HEK293 (cell line): ENCODE data around the gene NBDY.

Experiments
- CTCF ChIA-PET: fragments of 350-600 bp; formaldehyde crosslinking; extraction: SDS; loops from one replicate; lab custom pipeline; 2021; ENCODE audit warnings: antibody characterized with exemption; lab: Yijun Ruan, JAX
- POLR2A ChIA-PET: fragments of 300-600 bp; formaldehyde crosslinking; extraction: SDS; loops from one replicate; lab custom pipeline; 2020; ENCODE audit warnings: antibody characterized with exemption, inconsistent platforms; lab: Yijun Ruan, JAX
- H3K27ac ChIP-seq: fragments of 200-500 bp; sonication (Bioruptor generic); 2 replicates; pipeline ENCODE4 v1.5.1; 2014; ENCODE audit warnings: low read depth, low read length, control low read depth, inconsistent platforms; ENCODE audit errors: extremely low read depth
- H3K36me3 ChIP-seq, 2 experiments: fragments of 200-500 bp in 1 of 2; sonication (Bioruptor generic) in 1 of 2; 1 replicate in 1 of 2; 2 replicates in 1 of 2; pipeline ENCODE4 v1.5.1; 2014 to 2017; ENCODE audit warnings: inconsistent platforms in 2 of 2, low read length in 2 of 2; ENCODE audit not compliant: control insufficient read depth in 2 of 2, insufficient read depth in 1 of 2
- H3K4me1 ChIP-seq: fragments of 200-500 bp; sonication (Bioruptor generic); 2 replicates; pipeline ENCODE4 v1.5.1; 2014; ENCODE audit warnings: mild to moderate bottlenecking, low read length, inconsistent platforms; ENCODE audit not compliant: control insufficient read depth, insufficient read depth
- H3K4me3 ChIP-seq: 2 replicates; pipeline ENCODE4 v1.5.1; 2011; ENCODE audit warnings: low read depth, mild to moderate bottlenecking, control low read depth, low read length, moderate library complexity
- H3K9me3 ChIP-seq: fragments of 200-500 bp; sonication (Bioruptor generic); 2 replicates; pipeline ENCODE4 v1.5.1; 2014; ENCODE audit warnings: low read depth, low read length, inconsistent platforms; ENCODE audit not compliant: control insufficient read depth, insufficient read depth
- BCL11B ChIP-seq: fragments of 450-650 bp; formaldehyde crosslinking; IDR thresholded peaks from 2 replicates; pipeline ENCODE4 v1.5.1; 2016; ENCODE audit warnings: low read depth, missing biosample characterization, missing genetic modification characterization
- CTCF ChIP-seq: fragments of 450-650 bp; formaldehyde crosslinking; IDR thresholded peaks from 2 replicates; pipeline ENCODE4 v1.5.1; 2016; ENCODE audit warnings: missing biosample characterization, missing genetic modification characterization
- ELK4 ChIP-seq: IDR thresholded peaks from 2 replicates; pipeline ENCODE4 v1.6.1; 2011; ENCODE audit warnings: mild to moderate bottlenecking, low read depth, low read length, borderline replicate concordance
- GFI1B ChIP-seq: fragments of 450-650 bp; formaldehyde crosslinking; IDR thresholded peaks from 2 replicates; pipeline ENCODE4 v1.5.1; 2016; ENCODE audit warnings: missing biosample characterization, missing genetic modification characterization
- HIC1 ChIP-seq: fragments of 450-650 bp; formaldehyde crosslinking; IDR thresholded peaks from 2 replicates; pipeline ENCODE4 v1.5.1; 2016; ENCODE audit warnings: missing biosample characterization, missing genetic modification characterization
- KLF16 ChIP-seq: fragments of 450-650 bp; formaldehyde crosslinking; IDR thresholded peaks from 2 replicates; pipeline ENCODE4 v1.5.1; 2017; ENCODE audit warnings: missing biosample characterization, missing genetic modification characterization
- MZF1 ChIP-seq: fragments of 450-650 bp; formaldehyde crosslinking; IDR thresholded peaks from 2 replicates; pipeline ENCODE4 v1.5.1; 2017; ENCODE audit warnings: missing biosample characterization, missing genetic modification characterization, borderline replicate concordance
- OSR2 ChIP-seq: fragments of 450-650 bp; formaldehyde crosslinking; IDR thresholded peaks from 2 replicates; pipeline ENCODE4 v1.5.1; 2016; ENCODE audit warnings: missing biosample characterization, missing genetic modification characterization
- WT1 ChIP-seq: fragments of 450-650 bp; formaldehyde crosslinking; IDR thresholded peaks from 2 replicates; pipeline ENCODE4 v1.5.1; 2016; ENCODE audit warnings: missing biosample characterization, missing genetic modification characterization
- ZBTB1 ChIP-seq: fragments of 450-650 bp; formaldehyde crosslinking; IDR thresholded peaks from 2 replicates; pipeline ENCODE4 v1.5.1; 2016; ENCODE audit warnings: missing biosample characterization, missing genetic modification characterization
- ZBTB49 ChIP-seq: fragments of 450-650 bp; formaldehyde crosslinking; IDR thresholded peaks from 2 replicates; pipeline ENCODE4 v1.5.1; 2016; ENCODE audit warnings: missing biosample characterization, missing genetic modification characterization, low read depth
- ZBTB7A ChIP-seq: fragments of 450-650 bp; formaldehyde crosslinking; IDR thresholded peaks from 2 replicates; pipeline ENCODE4 v1.5.1; 2016; ENCODE audit warnings: low read depth, missing biosample characterization, missing genetic modification characterization
- ZBTB8A ChIP-seq: fragments of 450-650 bp; formaldehyde crosslinking; IDR thresholded peaks from 2 replicates; pipeline ENCODE4 v1.5.1; 2016; ENCODE audit warnings: missing biosample characterization, missing genetic modification characterization
- ZNF175 ChIP-seq: fragments of 450-650 bp; formaldehyde crosslinking; IDR thresholded peaks from 2 replicates; pipeline ENCODE4 v1.5.1; 2016; ENCODE audit warnings: missing biosample characterization, missing genetic modification characterization
- ZNF2 ChIP-seq: fragments of 450-650 bp; formaldehyde crosslinking; IDR thresholded peaks from 2 replicates; pipeline ENCODE4 v1.5.1; 2016; ENCODE audit warnings: missing biosample characterization, missing genetic modification characterization
- ZNF202 ChIP-seq: fragments of 450-650 bp; formaldehyde crosslinking; IDR thresholded peaks from 2 replicates; pipeline ENCODE4 v1.5.1; 2016; ENCODE audit warnings: missing biosample characterization, missing genetic modification characterization, borderline replicate concordance
- ZNF214 ChIP-seq: fragments of 450-650 bp; formaldehyde crosslinking; IDR thresholded peaks from 2 replicates; pipeline ENCODE4 v1.5.1; 2017; ENCODE audit warnings: missing biosample characterization, mild to moderate bottlenecking, missing genetic modification characterization, borderline replicate concordance
- ZNF23 ChIP-seq: fragments of 450-650 bp; formaldehyde crosslinking; IDR thresholded peaks from 2 replicates; pipeline ENCODE4 v1.5.1; 2016; ENCODE audit warnings: missing biosample characterization, missing genetic modification characterization, borderline replicate concordance
- ZNF24 ChIP-seq: fragments of 450-650 bp; formaldehyde crosslinking; IDR thresholded peaks from 2 replicates; pipeline ENCODE4 v1.5.1; 2016; ENCODE audit warnings: missing biosample characterization, missing genetic modification characterization
- ZNF292 ChIP-seq: fragments of 450-650 bp; formaldehyde crosslinking; IDR thresholded peaks from 2 replicates; pipeline ENCODE4 v1.5.1; 2016; ENCODE audit warnings: low read depth, missing biosample characterization, missing genetic modification characterization, borderline replicate concordance
- ZNF302 ChIP-seq: fragments of 450-650 bp; formaldehyde crosslinking; IDR thresholded peaks from 2 replicates; pipeline ENCODE4 v1.5.1; 2016; ENCODE audit warnings: missing biosample characterization, missing genetic modification characterization, low read depth
- ZNF335 ChIP-seq: fragments of 450-650 bp; formaldehyde crosslinking; conservative IDR thresholded peaks from 2 replicates; pipeline ENCODE4 v1.5.1; 2016; ENCODE audit warnings: missing biosample characterization, missing genetic modification characterization
- ZNF354C ChIP-seq: fragments of 450-650 bp; formaldehyde crosslinking; IDR thresholded peaks from 2 replicates; pipeline ENCODE4 v1.5.1; 2016; ENCODE audit warnings: missing biosample characterization, missing genetic modification characterization, low read depth, borderline replicate concordance
- ZNF362 ChIP-seq: fragments of 450-650 bp; formaldehyde crosslinking; IDR thresholded peaks from 2 replicates; pipeline ENCODE4 v1.5.1; 2016; ENCODE audit warnings: missing biosample characterization, missing genetic modification characterization
- ZNF426 ChIP-seq: fragments of 450-650 bp; formaldehyde crosslinking; IDR thresholded peaks from 2 replicates; pipeline ENCODE4 v1.5.1; 2017; ENCODE audit warnings: missing biosample characterization, missing genetic modification characterization, mild to moderate bottlenecking, inconsistent platforms, moderate library complexity
- ZNF558 ChIP-seq: fragments of 450-650 bp; formaldehyde crosslinking; IDR thresholded peaks from 2 replicates; pipeline ENCODE4 v1.5.1; 2016; ENCODE audit warnings: missing biosample characterization, missing genetic modification characterization
- ZNF561 ChIP-seq: fragments of 450-650 bp; IDR thresholded peaks from 2 replicates; pipeline ENCODE4 v1.5.1; 2018; ENCODE audit warnings: missing biosample characterization, missing genetic modification characterization, borderline replicate concordance
- ZNF660 ChIP-seq: fragments of 450-650 bp; IDR thresholded peaks from 2 replicates; pipeline ENCODE4 v1.5.1; 2018; ENCODE audit warnings: missing biosample characterization, mild to moderate bottlenecking, missing genetic modification characterization
- ZNF664 ChIP-seq: fragments of 450-650 bp; formaldehyde crosslinking; IDR thresholded peaks from 2 replicates; pipeline ENCODE4 v1.5.1; 2016; ENCODE audit warnings: missing biosample characterization, missing genetic modification characterization
- ZNF792 ChIP-seq: fragments of 450-650 bp; formaldehyde crosslinking; IDR thresholded peaks from 2 replicates; pipeline ENCODE4 v1.5.1; 2016; ENCODE audit warnings: missing biosample characterization, missing genetic modification characterization
- ZSCAN23 ChIP-seq: fragments of 450-650 bp; formaldehyde crosslinking; IDR thresholded peaks from 2 replicates; pipeline ENCODE4 v1.5.1; 2016; ENCODE audit warnings: missing biosample characterization, missing genetic modification characterization
- ZXDB ChIP-seq: fragments of 450-650 bp; formaldehyde crosslinking; IDR thresholded peaks from 2 replicates; pipeline ENCODE4 v1.5.1; 2016; ENCODE audit warnings: missing biosample characterization, missing genetic modification characterization

Gene NBDY

GRCh38 chrX:56726605-56727004 is 2.4 kb upstream of the NBDY start:
- Histone ChIP-seq H3K9me3 (no peaks in the 10 kb centered on the region), H3K27ac (no peak overlapping the region), H3K36me3 (no peaks in the 10 kb centered on the region), H3K4me1 (no peaks in the 10 kb centered on the region), H3K4me3 (no peak overlapping the region)
- CTCF ChIA-PET = interaction anchor here (0.6 to 5.5 kb wide), 19 partner anchors 10 to 558 kb away, joined by 3 to 31 read pairs (median 4); no protein-coding TSS in a partner anchor
- POLR2A ChIA-PET = no interaction called here
- TF ChIP-seq ZBTB8A (tag by site-specific recombination) = no peak
- TF ChIP-seq ZNF664 (tag by site-specific recombination) = no peak
- TF ChIP-seq ZBTB49 (tag by site-specific recombination) = no peak
- TF ChIP-seq ZBTB7A (tag by site-specific recombination) = no peak
- TF ChIP-seq BCL11B (tag by site-specific recombination) = no peak
- TF ChIP-seq ZNF426 (tag by site-specific recombination) = no peak
- TF ChIP-seq HIC1 = no peak
- TF ChIP-seq ZSCAN23 (tag by site-specific recombination) = no peak
- TF ChIP-seq ZNF660 (tag by site-specific recombination) = peak; percentile 61; the same call in 1 of the 2 replicates
- no peak for TF ChIP-seq ZNF175 (tag by site-specific recombination)
- TF ChIP-seq ZNF202 (tag by site-specific recombination) = no peak
- TF ChIP-seq ZBTB1 (tag by site-specific recombination) = no peak
- no peak for TF ChIP-seq MZF1 (tag by site-specific recombination)
- TF ChIP-seq GFI1B (tag by site-specific recombination) = no peak
- TF ChIP-seq CTCF (tag by site-specific recombination) = peak; percentile 58
- TF ChIP-seq ZNF362 (tag by site-specific recombination) = peak; percentile 91
- TF ChIP-seq ZNF292 (tag by site-specific recombination) = no peak
- TF ChIP-seq ZNF792 (tag by site-specific recombination) = no peak
- TF ChIP-seq ZXDB (tag by site-specific recombination) = no peak
- TF ChIP-seq WT1 = no peak
- TF ChIP-seq ZNF335 (tag by site-specific recombination) = no peak
- no peak for TF ChIP-seq ZNF302 (tag by site-specific recombination)
- TF ChIP-seq ZNF558 (tag by site-specific recombination) = peak; percentile 44; the same call in 1 of the 2 replicates
- no peak for TF ChIP-seq ZNF561
- TF ChIP-seq ZNF354C (tag by site-specific recombination) = no peak
- TF ChIP-seq ZNF214 (tag by site-specific recombination) = no peak
- no peak for TF ChIP-seq ZNF23 (tag by site-specific recombination)
- no peak for TF ChIP-seq ZNF2 (tag by site-specific recombination)
- no peak for TF ChIP-seq ELK4
- TF ChIP-seq OSR2 (tag by site-specific recombination) = no peak
- TF ChIP-seq ZNF24 (tag by site-specific recombination) = no peak
- no peak for TF ChIP-seq KLF16 (tag by site-specific recombination)
